IPS-18c (cell line): Measurements from ENCODE around the gene MAMDC2.

Experiments
- H3K4me3 ChIP-seq: 2 replicates; pipeline ENCODE4 v1.7.0; 2013; ENCODE audit warnings: low read depth, mild to moderate bottlenecking, low read length, moderate library complexity; ENCODE audit not compliant: insufficient read depth
- H3K9me3 ChIP-seq: one replicate; pipeline ENCODE4 v1.6.1; 2013; ENCODE audit warnings: mild to moderate bottlenecking, low read length, moderate library complexity; ENCODE audit not compliant: control insufficient read depth, insufficient read depth

Gene MAMDC2

GRCh38 chr9:70255486-70255885 is 211.8 kb downstream of the MAMDC2 start:
- H3K4me3 ChIP-seq, result no peak overlapping the region

GRCh38 chr9:70256123-70256551 is 212.5 kb downstream of the MAMDC2 start:
- no peaks in the 10 kb centered on the region for H3K9me3 ChIP-seq
- H3K4me3 ChIP-seq, result no peak overlapping the region

More at GRCh38 chr9:70255486-70255885, 211.8 kb downstream of the MAMDC2 start:
- H3K9me3 ChIP-seq, result peaks cover 2% of the 10 kb centered on the region

GRCh38 chr9:70257502-70257901 is 213.9 kb downstream of the MAMDC2 start:
- H3K9me3 ChIP-seq, result no peaks in the 10 kb centered on the region
- H3K4me3 ChIP-seq, result no peak overlapping the region

GRCh38 chr9:70257991-70258691 is 214.5 kb downstream of the MAMDC2 start:
- Histone ChIP-seq H3K9me3 (no peaks in the 10 kb centered on the region), H3K4me3 (peak overlapping the region; percentile 89)

GRCh38 chr9:70258692-70259511 is 215.3 kb downstream of the MAMDC2 start, which contains the start of gene SMC5:
Gene SMC5, plus strand, starts transcription at chr9:70258978. Its CDS starts 101 bp downstream, at chr9:70259079.
- Histone ChIP-seq H3K4me3 (peak within 1 kb of the TSS; percentile 89), H3K9me3 (no peaks in the 10 kb centered on the region)

GRCh38 chr9:70259512-70259802 is 215.8 kb downstream of the MAMDC2 start:
- no peaks in the 10 kb centered on the region for H3K9me3 ChIP-seq
- H3K4me3 ChIP-seq, result peak overlapping the region; percentile 89

- no peaks in the 10 kb centered on the region for H3K9me3 ChIP-seq
Measured at GRCh38 chr9:70260007-70260443, 216.4 kb downstream of the MAMDC2 start.

GRCh38 chr9:70260606-70261005 is 217.0 kb downstream of the MAMDC2 start:
- Histone ChIP-seq H3K4me3 (no peak overlapping the region), H3K9me3 (no peaks in the 10 kb centered on the region)

More at GRCh38 chr9:70260007-70260443, 216.4 kb downstream of the MAMDC2 start:
- peak overlapping the region; percentile 89 for H3K4me3 ChIP-seq

GRCh38 chr9:70261131-70261870 is 217.7 kb downstream of the MAMDC2 start:
- H3K4me3 ChIP-seq, result no peak overlapping the region

GRCh38 chr9:70262366-70262765 is 218.7 kb downstream of the MAMDC2 start:
- Histone ChIP-seq H3K4me3 (no peak overlapping the region), H3K9me3 (no peaks in the 10 kb centered on the region)

More at GRCh38 chr9:70261131-70261870, 217.7 kb downstream of the MAMDC2 start:
- no peaks in the 10 kb centered on the region for H3K9me3 ChIP-seq

GRCh38 chr9:70262948-70263347 is 219.3 kb downstream of the MAMDC2 start:
- no peak overlapping the region for H3K4me3 ChIP-seq

GRCh38 chr9:70263421-70263820 is 219.8 kb downstream of the MAMDC2 start:
- Histone ChIP-seq H3K4me3 (no peak overlapping the region), H3K9me3 (no peaks in the 10 kb centered on the region)

More at GRCh38 chr9:70262948-70263347, 219.3 kb downstream of the MAMDC2 start:
- H3K9me3 ChIP-seq, result no peaks in the 10 kb centered on the region
